ENCODE data around the gene DOCK11.

DNA sequence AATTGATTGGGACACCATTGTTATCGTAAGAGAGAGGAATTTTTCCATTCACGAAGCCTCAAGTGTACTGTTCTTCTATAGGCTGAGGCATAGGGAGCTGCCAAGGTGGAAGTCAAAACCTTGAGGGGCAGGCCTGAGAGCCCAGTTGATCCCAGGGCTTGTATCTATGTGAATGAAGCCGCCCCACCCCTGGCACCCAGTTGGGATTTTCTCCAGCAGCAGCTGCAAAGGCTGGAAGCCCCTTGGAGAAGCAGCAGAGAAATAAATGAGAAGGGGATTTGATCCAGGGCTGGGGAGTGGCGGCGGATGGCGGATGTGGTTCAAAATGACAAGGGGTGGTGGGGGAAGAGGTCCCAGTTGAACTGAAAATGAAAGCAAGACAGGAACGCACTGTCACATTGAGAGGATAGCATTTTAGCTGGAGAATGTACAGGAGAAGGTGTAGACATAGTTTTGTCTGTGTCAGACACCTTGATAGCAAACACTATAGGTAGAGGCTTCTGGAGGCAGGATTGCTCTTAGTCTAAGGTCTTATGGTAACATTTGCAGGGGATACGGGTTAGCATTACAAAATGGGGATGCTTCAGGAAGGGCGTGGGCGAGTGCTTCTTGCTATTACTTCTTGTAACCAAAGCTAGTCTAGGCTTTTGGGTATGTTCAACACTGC is 32.6 kb downstream of the DOCK11 start:
- TF ChIP-seq, protein P1, sequence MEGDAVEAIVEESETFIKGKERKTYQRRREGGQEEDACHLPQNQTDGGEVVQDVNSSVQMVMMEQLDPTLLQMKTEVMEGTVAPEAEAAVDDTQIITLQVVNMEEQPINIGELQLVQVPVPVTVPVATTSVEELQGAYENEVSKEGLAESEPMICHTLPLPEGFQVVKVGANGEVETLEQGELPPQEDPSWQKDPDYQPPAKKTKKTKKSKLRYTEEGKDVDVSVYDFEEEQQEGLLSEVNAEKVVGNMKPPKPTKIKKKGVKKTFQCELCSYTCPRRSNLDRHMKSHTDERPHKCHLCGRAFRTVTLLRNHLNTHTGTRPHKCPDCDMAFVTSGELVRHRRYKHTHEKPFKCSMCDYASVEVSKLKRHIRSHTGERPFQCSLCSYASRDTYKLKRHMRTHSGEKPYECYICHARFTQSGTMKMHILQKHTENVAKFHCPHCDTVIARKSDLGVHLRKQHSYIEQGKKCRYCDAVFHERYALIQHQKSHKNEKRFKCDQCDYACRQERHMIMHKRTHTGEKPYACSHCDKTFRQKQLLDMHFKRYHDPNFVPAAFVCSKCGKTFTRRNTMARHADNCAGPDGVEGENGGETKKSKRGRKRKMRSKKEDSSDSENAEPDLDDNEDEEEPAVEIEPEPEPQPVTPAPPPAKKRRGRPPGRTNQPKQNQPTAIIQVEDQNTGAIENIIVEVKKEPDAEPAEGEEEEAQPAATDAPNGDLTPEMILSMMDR (IDR thresholded peaks at IDR 0.05), result no peak
- TF ChIP-seq POLR2A (IDR thresholded peaks at IDR 0.05), result no peak

All from uterus (tissue), 2 donors.